Measurements from ENCODE around the gene LOXL1.
"Not testable (repeated sequence)": the region's sequence is repeated elsewhere in the genome, so short reads cannot be mapped to it uniquely, and the experiment has no call there.

The LOXL1 gene

DNA sequence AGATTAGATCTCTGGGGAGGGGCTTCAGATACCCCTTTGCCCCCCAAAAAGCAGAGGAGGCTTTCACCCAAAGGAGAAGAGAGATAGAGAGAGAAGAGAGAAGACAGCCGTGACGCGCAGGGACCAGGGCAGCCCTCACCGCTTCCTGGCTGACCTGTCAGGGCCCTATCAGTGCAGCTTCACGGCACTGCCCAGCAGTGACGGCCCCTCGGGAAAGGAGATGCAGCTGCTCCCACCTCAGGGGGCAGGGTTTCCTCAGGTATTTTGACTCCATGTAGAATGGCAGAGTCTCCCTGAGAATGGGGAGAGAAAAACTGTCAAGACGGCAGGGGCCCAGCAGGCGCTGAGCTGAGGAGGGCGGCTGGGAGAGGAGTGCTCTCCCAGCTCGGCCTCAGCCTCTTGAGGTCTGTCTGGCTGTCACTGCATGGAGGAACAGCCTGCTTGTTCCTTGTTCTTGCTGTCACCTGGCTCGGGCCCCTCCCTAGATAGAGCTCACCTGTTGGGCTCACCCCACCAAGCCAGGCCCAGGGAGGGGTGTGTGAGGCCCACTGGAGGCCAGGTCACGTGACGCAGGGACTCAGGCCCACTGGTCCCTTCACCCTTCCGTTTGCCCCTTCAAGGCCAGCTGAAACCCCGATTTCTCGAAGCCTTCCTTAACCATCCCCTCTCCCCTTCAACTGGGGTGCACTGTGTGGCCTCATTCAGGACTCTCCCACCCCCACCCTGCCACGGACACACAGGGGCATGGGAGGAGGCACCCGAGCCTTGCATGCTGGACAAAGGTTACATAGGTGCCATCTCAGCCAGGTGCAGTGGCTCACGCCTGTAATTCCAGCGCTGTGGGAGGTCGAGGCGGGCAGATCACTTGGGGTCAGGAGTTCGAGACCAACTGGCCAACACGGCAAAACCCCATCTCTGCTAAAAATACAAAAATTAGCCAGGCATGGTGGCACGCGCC is 28.2 kb downstream of the LOXL1 start:
- no peak for DNase-seq (ENCODE audit: low read depth)

DNA sequence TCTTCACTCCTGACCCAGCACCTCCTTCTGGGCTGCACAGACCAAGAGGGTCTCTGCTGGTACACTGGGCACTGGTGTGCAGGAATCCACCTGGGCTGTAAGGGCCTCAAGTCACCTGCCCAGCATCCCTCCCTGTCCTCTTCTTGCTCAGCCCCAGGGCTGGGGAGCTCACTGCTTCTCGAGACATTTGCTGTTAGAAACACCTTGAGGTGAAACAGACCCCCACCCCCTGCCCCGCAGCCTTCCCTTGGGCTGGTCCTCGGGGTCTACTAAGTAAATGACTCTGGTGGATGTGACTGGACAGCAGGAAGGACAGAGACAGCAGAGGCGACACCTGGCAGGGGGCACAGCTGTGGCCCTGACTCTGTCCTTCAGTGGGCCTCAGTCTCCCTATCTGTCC is 29.1 kb downstream of the LOXL1 start:
- no peak for DNase-seq (ENCODE audit: low read depth)

DNA sequence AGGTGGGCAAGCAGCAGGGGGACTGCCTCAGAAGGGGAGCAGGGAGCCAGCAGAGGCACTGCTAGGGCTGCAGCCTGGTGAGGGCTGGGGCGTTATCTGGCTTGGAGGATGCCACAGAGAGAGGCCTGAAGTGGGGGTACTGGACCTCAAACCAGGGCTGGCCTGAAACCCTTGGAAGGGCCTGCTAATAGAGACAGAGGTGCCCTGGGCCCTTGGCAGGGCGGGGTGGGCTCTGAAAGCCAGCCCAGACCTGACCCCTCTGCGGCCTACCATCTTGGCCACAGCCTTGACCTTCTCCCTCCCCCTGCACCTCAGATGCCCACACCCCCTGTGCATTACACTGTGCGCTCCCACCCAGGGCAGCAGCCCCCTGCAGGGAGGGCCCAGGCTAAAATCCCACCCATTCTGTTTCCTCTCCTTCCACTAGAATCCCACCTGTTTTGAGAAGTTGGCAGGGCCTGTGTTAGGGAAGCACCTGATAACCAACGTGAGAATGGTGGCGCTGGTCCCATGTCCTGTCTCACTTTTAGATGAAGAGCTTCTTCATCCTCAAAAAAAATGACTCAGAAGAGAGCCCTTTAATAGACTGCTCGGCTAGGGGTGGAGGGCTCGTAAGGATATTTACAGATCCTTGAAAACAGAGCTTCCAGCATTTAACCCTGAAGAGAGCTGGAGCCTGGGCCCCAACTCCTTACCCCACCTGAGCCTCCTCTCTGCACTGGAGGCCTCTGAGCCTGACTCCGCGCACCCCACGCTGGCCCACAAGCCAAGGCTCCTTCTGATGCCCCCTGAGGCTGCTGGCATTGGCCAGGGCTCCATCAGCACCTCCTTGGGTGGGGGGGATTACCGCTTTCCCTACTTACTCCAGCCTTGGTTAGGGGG is 29.8 kb downstream of the LOXL1 start:
- DNase-seq (ENCODE audit: low read depth): no peak

DNA sequence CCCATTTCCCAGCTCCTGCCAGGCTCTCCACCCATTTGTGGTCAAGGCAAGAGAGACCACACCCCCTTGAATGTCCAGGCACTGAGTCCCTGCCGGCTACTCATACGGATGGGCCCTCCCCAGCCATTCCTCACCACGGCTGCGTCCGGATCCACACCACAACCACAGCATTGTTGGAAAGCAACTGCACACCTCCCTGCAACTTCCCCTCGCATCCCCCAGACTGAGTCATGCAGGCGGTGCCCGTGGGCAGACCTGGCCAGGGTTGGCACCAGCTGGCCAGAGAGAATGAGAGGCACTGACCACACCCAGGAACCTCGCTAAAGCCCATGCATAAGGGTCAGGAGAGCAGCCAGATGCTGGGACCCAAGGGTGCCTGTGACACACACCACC is 30.5 kb downstream of the LOXL1 start:
- peak; percentile 80 for DNase-seq (ENCODE audit: low read depth)

DNA sequence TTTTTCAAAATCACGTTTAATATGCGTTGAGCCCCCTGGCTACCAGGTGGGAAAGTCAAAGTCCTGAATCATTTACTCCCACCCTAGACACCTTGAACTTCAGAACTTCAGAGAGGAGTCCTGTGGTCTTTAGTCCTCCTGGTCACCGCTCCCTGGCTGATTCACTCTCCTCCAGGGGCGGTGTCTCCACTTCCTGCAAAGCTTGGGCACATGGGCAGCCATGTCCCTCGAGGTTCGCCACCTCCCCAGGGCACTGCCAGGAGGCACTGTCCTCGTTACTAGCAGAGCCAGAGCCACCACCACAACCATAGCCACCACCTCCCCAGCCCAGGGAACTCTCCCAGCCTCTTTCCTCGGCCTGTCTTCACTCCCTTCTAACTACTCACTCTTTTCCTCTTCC is 31.0 kb downstream of the LOXL1 start:
- no peak for DNase-seq (ENCODE audit: low read depth)

DNA sequence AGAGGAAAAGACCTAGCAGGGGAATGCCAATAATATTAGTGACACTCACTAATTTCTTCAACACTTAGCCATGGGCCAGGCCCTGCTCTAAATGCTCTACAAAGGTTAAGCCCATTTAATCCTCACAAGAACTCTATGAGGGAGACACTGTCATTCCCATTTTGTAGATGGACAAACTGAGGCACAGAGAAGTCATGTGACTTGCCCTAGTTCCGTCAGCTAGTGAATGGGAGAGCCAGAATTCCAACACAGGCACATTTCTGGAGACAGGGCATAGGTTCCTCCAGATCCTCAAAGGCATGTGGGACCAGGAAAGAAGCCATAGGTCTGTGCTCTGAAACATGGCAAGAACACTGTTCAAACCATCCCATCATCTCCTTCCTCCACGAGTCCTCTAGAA is 31.5 kb downstream of the LOXL1 start:
- DNase-seq (ENCODE audit: low read depth): no peak

DNA sequence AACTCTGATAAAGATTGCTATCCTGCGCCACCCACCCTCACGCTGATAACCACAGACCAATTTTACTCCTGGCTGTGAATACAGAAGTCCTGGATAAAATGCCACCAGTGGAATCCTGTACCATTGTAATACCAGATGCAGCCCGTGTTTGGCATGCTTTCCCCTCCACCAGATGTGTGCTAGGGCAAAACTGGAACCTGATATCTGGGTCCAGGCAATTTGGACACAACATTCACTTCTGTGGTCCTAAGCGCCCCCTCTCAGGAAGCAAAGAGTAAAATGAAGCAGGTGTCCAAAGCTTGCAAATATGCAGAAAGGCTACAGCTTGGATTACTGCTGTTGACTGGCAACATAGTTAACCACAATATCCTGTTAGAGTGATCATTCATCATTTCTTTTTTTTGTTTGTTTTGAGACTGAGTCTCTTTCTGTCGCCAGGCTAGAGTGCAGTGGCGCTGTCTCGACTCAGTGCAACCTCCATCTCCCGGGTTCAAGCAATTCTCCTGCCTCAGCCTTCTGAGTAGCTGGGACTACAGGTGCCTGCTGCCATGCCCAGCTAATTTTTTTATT is 32.8 kb downstream of the LOXL1 start:
- no peak for DNase-seq (ENCODE audit: low read depth)

DNA sequence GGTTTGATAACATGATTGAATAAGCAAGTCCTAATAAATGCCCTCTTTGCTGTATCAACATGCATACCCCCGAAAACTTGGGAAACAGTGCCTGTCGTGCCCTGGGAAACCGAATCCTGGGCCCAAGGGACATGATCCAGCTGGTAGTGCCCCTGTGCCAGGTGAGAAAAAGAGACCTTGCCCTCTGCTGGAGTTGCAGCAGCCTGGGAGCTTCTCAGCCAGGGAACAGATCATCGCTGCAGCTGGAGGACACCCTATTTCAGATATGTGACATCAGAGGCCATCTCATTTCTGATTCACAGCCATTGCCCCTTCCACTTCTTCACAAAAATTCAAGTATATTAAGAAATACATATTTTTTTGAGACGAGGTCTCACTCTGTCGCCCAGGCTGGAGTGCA is 33.5 kb downstream of the LOXL1 start:
- no peak for DNase-seq (ENCODE audit: low read depth)

DNA sequence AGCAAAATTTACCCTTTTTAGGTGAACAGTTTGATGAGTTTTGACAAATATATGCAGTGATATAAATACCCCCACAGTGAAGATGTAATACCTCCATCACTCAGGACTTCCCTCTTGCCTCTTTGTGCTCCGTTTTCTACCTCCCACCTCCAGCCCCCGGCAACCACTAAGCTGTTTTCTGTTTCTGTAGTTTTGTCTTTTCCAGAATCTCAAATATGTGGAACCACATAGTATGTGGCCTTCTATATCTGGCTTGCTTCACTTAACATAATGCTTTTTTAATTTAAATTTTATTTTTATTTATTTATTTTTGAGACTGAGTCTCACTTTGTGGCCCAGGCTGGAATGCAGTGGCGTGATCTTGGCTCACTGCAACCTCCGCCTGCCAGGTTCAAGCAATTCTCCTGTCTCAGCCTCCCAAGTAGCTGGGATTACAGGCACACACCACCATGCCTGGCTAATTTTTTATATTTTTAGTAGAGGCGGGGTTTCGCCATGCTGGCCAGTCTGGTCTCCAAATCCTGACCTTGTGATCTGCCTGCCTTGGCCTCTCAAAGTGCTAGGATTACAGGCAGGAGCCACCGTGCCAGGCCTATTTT is 34.3 kb downstream of the LOXL1 start:
- not testable (repeated sequence) for DNase-seq (ENCODE audit: low read depth)

DNA sequence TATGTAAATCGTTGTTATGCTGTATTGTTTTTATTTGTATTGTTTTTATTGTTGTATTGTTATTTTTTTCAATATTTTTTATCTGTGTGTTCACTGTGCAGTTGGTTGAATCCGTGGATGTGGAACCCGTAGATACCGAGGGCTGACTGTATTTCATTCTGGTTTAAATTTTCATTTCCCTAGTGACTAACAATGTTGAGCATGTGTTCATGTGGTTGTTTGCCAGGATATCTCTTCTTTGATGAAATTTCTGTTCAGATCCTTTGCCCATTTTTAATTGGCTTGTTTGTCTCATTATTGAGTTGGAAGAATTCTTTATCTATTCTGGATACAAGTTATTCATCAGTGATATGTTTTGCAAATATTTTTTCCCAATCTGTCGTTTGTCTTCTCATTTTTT is 36.2 kb downstream of the LOXL1 start:
- DNase-seq (ENCODE audit: low read depth): no peak

DNA sequence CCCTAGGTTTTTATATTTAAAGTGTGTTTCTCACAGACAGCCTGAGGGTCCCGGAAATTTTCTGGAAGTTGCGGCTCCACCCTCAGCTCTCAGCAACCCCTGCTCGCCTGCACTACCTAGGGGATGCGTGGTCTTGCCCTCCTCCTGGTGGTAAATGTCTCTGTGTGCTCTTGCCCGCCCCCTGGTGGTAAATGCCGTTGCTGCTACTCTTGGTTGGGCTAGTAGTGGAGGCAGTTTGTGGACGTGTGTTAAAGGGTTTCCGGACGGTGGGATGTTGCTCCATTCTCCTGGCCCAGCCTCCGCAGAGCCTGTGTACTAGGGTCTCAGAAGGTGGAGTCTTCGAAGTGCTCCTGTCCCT is 38.5 kb downstream of the LOXL1 start:
- no peak for DNase-seq (ENCODE audit: low read depth)

DNA sequence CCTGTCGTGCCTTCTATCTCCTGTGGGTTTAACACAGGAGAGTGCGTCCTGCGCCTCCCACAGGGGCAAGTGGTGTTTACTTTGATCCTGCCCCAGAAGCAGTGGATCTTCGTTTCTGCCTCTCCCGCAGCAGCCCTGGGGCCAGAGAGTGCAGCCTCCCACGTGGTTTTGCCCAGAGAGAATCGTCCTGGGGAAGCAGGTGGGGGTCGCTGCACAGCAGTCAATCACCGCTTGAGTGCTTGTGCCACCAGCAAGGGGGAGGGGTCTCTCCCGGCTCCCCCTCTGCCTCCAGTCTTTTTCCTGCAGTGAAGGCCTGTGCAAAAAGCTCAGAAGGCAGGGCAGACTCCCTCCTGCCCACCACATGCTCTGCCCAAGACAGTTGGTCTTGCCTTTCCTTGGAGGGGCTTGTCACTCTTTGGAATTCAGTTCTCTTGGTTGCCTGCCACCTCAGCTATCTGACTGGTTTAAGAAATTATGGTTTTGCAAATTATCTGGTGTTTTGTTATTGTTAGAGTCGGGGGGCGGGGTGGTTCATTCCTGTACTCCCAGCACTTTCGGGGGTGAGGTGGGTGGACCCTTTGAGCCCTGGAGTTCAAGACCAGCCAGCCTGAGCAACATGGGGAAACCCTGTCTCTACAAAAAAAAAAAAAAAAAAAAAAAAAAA is 39.0 kb downstream of the LOXL1 start:
- DNase-seq (ENCODE audit: low read depth): no peak

DNA sequence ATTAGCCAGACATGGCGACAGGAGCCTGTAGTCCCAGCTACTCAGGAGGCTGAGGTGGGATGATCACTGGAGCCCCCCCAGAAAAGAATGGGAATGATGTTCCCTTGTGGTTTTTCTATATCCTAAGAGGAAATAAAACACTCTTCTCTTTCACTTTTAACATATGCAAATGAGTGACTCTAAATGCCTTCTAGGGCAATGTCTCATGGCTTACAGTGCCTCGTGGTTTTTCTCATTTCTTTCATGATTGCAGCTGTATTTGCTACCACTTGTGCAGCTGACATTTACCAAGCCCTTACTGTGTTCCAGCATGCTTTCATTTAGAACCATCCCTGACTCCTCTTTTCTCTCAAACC is 39.5 kb downstream of the LOXL1 start:
- no peak for DNase-seq (ENCODE audit: low read depth)

DNA sequence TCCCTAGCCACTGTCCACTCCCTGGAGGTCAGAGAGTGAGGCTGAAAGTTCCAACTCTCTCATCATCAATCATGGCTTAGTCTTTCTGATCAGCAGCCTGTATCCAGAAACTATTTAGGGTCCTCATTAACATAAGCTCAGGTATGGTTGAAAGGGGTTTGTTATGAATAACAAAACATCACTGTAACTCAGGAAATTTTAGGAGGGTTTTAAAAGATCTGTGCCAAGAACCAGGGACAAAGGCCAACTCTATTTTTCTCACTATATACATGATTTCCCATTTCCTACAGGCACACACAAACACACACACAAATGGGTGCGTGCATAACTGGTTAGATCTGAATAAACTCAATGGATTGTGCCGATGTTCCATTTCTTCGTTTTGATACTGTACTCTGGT is 42.2 kb downstream of the LOXL1 start:
- DNase-seq (ENCODE audit: low read depth): no peak

DNA sequence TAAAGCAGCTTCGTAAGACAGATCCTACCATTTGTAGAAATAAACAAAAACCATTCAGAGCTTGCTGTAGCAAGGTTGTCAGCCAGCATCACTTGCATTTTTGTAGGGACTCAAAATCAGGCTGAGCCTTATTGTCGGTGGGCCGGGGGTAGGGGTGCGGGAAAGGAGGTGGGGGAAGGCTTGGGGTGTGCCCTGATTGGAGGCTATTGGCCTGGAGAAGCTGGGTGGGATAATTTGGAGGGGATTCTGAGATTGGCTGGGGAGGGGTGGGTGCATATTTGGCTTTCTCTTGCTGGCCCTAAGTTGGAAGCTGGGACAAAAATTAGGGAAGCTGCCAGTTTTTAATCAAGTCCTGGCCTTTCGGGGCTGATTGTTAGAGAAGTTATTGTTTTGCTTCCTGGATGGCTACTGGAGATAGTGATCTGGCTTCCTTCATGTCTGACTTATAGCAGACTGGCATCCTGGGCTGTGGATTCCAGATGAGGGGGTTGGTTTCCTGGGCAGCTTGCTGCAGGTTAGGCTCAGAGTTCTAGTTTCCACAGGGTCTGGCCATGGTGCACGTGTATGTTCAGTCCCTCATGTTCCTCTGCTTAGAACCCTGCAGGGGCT is 43.0 kb downstream of the LOXL1 start:
- no peak for DNase-seq (ENCODE audit: low read depth)

DNA sequence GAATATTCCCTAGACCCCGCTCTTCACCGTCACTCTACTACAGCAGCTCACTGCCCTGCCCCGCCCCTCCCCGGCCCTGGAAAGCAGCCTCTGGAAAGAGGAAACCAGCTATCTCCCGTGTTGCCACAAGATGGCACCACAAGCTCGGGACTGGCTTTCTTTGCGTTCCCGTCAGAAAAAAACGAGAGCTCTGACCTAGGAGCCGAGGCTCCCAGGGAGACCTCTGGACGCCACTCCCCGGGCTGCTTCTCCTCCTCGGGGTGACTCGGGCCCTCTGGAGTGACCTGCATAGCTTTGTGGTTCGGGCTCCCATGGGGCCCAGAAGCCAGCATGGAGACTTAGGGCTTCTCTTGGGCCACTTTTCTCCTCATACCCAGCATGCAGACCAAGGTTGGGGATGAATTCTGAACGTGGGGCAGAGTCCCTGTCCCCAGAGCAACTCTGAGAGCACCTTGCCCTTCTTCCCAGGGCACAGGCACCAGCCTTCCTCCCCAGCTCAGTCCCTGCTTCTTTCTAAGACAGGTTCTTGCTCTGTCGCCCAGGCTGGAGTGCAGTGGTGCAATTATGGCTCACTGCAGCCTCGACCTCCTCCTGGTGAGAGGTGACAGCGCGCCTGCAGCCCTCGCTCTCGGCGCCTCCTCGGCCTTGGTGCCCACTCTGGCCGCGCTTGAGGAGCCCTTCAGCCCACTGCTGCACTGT is 46.9 kb downstream of the LOXL1 start:
- DNase-seq (ENCODE audit: low read depth): no peak

DNA sequence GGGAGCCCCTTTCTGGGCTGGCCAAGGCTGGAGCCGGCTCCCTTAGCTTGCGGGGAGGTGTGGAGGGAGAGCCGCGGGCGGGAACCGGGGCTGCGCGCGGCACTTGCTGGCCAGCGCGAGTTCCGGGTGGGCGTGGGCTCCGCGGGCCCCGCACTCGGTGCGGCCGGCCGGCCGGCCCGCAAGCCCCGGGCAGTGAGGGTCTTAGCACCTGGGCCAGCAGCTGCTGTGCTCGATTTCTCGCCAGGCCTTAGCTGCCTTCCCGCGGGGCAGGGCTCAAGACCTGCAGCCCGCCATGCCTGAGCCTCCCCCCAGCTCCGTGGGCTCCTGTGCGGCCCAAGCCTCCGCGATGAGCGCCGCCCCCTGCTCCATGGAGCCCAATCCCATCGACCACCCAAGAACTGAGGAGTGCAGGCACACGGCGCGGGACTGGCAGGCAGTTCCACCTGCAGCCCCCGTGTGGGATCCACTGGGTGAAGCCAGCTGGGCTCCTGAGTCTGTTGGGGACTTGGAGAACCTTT is 47.5 kb downstream of the LOXL1 start:
- not testable (repeated sequence) for DNase-seq (ENCODE audit: low read depth)

DNA sequence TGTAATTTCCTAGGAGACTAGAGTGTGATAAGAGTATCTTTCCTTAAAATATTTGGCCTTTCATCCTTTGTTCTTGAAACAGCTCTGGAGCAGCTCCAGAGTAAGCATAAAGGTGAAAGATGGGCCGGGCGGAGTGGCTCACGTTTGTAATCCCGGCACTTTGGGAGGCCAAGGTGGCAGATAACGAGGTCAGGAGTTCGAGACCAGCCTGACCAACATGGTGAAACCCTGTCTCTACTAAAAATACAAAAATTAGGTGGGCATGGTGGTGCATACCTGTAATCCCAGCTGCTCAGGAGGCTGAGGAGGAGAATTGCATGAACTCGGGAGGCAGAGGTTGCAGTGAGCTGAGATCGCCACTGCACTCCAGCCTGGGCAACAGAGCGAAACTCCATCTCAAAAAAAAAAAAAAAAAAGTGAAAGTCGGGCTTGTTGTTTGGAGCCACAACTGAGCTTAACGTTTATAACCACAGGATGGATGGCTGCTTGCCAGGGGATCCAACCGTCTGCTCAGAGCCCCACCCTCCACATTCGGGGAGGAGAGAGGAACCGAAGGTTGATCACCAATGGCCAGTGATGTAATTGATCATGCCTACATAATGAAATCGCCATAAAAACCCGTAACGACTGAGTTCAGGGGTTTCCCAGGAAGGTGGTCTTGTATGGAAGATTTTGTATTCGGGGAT is 49.3 kb downstream of the LOXL1 start:
- DNase-seq (ENCODE audit: low read depth): not testable (repeated sequence)

DNA sequence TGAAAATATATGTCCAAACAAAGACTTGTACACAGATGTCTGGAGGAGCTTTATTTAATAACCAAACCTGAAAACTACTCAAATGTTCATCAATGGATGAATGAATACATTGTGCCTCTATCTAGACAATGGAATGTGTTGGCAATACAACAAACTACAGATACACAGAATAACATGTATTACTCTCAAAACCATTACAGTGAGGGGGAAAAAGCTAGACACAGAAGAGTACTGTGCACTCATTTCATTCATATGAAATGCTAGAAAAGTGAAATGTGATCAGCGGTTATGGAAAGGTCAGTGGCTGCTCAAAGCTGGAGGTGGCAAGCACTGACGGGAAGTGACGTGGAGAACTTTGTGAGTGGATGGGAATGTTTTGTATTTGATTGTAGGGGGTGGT is 52.6 kb downstream of the LOXL1 start:
- no peak for DNase-seq (ENCODE audit: low read depth)

DNA sequence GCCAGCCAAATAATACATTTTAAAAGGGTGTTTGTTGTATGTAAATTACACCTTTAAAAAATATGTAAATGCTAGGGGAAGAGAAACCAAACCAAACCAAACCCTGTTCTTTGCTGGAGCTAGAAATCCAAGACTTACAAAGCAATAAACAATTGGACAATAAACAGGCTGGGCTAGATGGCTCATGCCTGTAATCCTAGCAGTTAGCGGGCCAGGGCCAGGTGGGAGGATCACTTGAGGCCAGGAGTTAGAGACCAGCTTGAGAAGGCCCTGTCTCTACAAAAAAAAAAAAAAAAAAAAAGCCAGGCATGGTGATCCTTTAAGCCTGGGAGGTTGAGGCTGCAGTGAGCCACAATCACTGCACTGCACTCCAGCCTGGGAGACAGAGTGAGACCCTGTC is 53.4 kb downstream of the LOXL1 start:
- no peak for DNase-seq (ENCODE audit: low read depth)

Measured in GM04503 (cell line).